Measurements from ENCODE around the gene LCP2. TPM values are rescaled to one million over a fixed set of nuclear protein-coding genes. Genes with fewer than 3 reads are reported as not detected.

Gene LCP2
- total RNA-seq, 1 donor from 2014 or later = not detected

DNA sequence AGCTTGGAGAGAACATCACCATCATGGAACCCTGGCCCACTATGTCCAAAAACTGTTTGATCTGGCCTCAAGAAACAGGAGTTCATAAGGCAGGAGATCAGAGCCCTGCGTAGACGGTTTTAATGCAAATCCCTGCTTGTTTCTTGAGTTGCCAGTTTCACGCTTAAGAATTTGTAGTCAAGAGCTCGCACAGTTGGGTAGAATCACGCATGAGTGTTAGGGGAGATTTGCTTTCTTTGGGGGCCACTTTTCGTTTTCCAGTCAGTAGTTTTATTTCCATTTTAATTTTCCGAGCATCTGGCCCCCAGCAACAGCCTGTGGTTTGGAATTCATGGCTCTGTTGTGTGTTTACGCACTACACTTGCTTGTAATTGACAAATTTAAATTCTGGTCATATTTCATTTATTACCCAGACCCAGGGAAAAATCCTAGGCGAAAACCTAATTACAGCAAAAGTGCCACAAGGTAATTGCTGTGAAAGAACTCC lies 71.4 kb downstream of the LCP2 start:
- Mint-ChIP-seq H3K27me3 (ENCODE audit: low read depth) (peaks cover 8% of the 10 kb centered on the region), H3K4me3 (ENCODE audit: unreplicated experiment) (no peak overlapping the region), H3K9me3 (ENCODE audit: low read depth) (no peaks in the 10 kb centered on the region), H3K4me1 (ENCODE audit: low read depth) (peaks cover 12% of the 10 kb centered on the region), H3K36me3 (ENCODE audit: low read depth) (no peaks in the 10 kb centered on the region), H3K27ac (ENCODE audit: unreplicated experiment) (no peak overlapping the region)
- TF ChIP-seq, protein P1, sequence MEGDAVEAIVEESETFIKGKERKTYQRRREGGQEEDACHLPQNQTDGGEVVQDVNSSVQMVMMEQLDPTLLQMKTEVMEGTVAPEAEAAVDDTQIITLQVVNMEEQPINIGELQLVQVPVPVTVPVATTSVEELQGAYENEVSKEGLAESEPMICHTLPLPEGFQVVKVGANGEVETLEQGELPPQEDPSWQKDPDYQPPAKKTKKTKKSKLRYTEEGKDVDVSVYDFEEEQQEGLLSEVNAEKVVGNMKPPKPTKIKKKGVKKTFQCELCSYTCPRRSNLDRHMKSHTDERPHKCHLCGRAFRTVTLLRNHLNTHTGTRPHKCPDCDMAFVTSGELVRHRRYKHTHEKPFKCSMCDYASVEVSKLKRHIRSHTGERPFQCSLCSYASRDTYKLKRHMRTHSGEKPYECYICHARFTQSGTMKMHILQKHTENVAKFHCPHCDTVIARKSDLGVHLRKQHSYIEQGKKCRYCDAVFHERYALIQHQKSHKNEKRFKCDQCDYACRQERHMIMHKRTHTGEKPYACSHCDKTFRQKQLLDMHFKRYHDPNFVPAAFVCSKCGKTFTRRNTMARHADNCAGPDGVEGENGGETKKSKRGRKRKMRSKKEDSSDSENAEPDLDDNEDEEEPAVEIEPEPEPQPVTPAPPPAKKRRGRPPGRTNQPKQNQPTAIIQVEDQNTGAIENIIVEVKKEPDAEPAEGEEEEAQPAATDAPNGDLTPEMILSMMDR (IDR thresholded peaks at IDR 0.05) = no peak
- DNase-seq (ENCODE audit: low spot score) = no peak

GRCh38 chr5:170225326-170226128 lies 72.0 kb downstream of the LCP2 start:
- no peaks in the 10 kb centered on the region for H3K36me3 Mint-ChIP-seq (ENCODE audit: low read depth)
- TF ChIP-seq, protein P1 (IDR thresholded peaks at IDR 0.05) = peak; percentile 95
- H3K27me3 Mint-ChIP-seq (ENCODE audit: low read depth) = peaks cover 8% of the 10 kb centered on the region
- no peak overlapping the region for H3K27ac Mint-ChIP-seq (ENCODE audit: unreplicated experiment)
- no peak for DNase-seq (ENCODE audit: low spot score)
- H3K4me3 Mint-ChIP-seq (ENCODE audit: unreplicated experiment) = no peak overlapping the region
- peaks cover 12% of the 10 kb centered on the region for H3K4me1 Mint-ChIP-seq (ENCODE audit: low read depth)
- H3K9me3 Mint-ChIP-seq (ENCODE audit: low read depth) = no peaks in the 10 kb centered on the region

DNA sequence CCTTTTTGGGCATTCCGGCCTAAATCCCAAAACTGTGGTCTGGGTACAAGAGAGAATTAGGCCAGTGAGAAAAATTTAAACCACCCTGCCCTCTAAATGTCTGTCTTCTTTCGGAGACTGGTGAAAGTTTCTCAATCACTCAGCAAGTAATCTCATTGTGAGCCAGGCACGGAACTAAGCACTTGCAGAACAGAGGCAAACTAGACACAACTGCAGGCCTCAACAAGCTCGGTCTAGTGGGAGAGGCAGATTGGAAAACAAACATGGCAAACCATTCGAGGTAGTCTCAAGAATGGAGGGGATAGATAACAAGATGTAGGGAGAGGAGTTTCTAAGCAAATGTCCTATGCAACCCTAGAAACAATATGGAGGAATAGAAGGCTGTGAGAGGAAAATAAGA lies 73.7 kb downstream of the LCP2 start:
- Mint-ChIP-seq H3K27me3 (ENCODE audit: low read depth) (peaks cover 6% of the 10 kb centered on the region), H3K36me3 (ENCODE audit: low read depth) (no peaks in the 10 kb centered on the region), H3K9me3 (ENCODE audit: low read depth) (no peaks in the 10 kb centered on the region), H3K27ac (ENCODE audit: unreplicated experiment) (no peak overlapping the region), H3K4me1 (ENCODE audit: low read depth) (peaks cover 24% of the 10 kb centered on the region), H3K4me3 (ENCODE audit: unreplicated experiment) (no peak overlapping the region)
- TF ChIP-seq, protein P1 (IDR thresholded peaks at IDR 0.05) = no peak
- no peak for DNase-seq (ENCODE audit: low spot score)

GRCh38 chr5:170223360-170223759 lies 74.2 kb downstream of the LCP2 start:
- TF ChIP-seq, protein P1 (IDR thresholded peaks at IDR 0.05) = no peak
- Mint-ChIP-seq H3K4me3 (ENCODE audit: unreplicated experiment) (no peak overlapping the region), H3K27ac (ENCODE audit: unreplicated experiment) (no peak overlapping the region), H3K36me3 (ENCODE audit: low read depth) (no peaks in the 10 kb centered on the region), H3K27me3 (ENCODE audit: low read depth) (peaks cover 3% of the 10 kb centered on the region), H3K9me3 (ENCODE audit: low read depth) (no peaks in the 10 kb centered on the region), H3K4me1 (ENCODE audit: low read depth) (peaks cover 24% of the 10 kb centered on the region)
- DNase-seq (ENCODE audit: low spot score) = no peak

DNA sequence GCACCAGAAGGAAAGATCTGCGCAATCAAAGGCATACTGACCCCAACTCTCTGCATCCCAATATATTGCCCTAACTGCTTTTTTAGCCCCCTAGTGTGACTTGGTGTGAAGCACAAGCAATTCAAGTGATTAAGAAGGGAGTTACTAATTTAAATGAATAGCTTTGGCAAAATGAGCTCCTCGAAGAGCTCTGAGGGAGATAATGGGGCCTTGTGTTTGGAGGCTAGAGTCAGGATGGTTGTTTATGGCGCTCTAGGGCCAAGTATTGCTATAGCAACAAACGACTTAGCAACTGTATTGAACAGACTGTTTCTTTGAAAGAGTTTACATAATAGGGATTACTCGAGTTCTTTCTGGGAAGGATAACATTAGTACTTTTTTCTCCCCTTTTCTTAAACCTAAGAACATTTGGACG lies 76.2 kb downstream of the LCP2 start:
- DNase-seq (ENCODE audit: low spot score) = no peak
- peaks cover 3% of the 10 kb centered on the region for H3K27me3 Mint-ChIP-seq (ENCODE audit: low read depth)
- no peak overlapping the region for H3K27ac Mint-ChIP-seq (ENCODE audit: unreplicated experiment)

More for the DNA sequence above, 76.2 kb downstream of the LCP2 start:
- H3K9me3 Mint-ChIP-seq (ENCODE audit: low read depth) = no peaks in the 10 kb centered on the region
- H3K4me3 Mint-ChIP-seq (ENCODE audit: unreplicated experiment) = no peak overlapping the region
- H3K36me3 Mint-ChIP-seq (ENCODE audit: low read depth) = no peaks in the 10 kb centered on the region
- TF ChIP-seq, protein P1 (IDR thresholded peaks at IDR 0.05) = peak; percentile 34
- peaks cover 24% of the 10 kb centered on the region for H3K4me1 Mint-ChIP-seq (ENCODE audit: low read depth)
